ENCODE measurements around the gene NUMB.
A peak's percentile ranks its signal among the peaks of the same experiment; 100 is the strongest.
"Not testable (repeated sequence)": the region's sequence is repeated elsewhere in the genome, so short reads cannot be mapped to it uniquely, and the experiment has no call there.

NUMB gene

GRCh38 chr14:73465823-73466532 lies 7.6 kb upstream of the NUMB start:
- no peak for DNase-seq (ENCODE audit: low spot score)

GRCh38 chr14:73463411-73463810 lies 5.1 kb upstream of the NUMB start:
- no peak for DNase-seq (ENCODE audit: low spot score)

GRCh38 chr14:73462815-73463214 lies 4.5 kb upstream of the NUMB start:
- DNase-seq (ENCODE audit: low spot score), result no peak

GRCh38 chr14:73462048-73462715 lies 3.8 kb upstream of the NUMB start:
- peak; percentile 76 for DNase-seq (ENCODE audit: low spot score)

- DNase-seq (ENCODE audit: low spot score), result no peak
These were observed 3.2 kb upstream of the NUMB start for GRCh38 chr14:73461478-73462047.

GRCh38 chr14:73460691-73461127 lies 2.4 kb upstream of the NUMB start:
- DNase-seq (ENCODE audit: low spot score), result no peak

GRCh38 chr14:73459959-73460358 lies 1.6 kb upstream of the NUMB start:
- DNase-seq (ENCODE audit: low spot score), result no peak

GRCh38 chr14:73457924-73458182 lies 493 bp downstream of the NUMB start:
- no peak for DNase-seq (ENCODE audit: low spot score)

GRCh38 chr14:73457041-73457923 lies 1.1 kb downstream of the NUMB start:
- DNase-seq (ENCODE audit: low spot score), result no peak

GRCh38 chr14:73455294-73455693 lies 3.1 kb downstream of the NUMB start:
- DNase-seq (ENCODE audit: low spot score), result no peak

GRCh38 chr14:73452341-73453186 lies 5.8 kb downstream of the NUMB start:
- DNase-seq (ENCODE audit: low spot score), result no peak

GRCh38 chr14:73443758-73444157 lies 14.6 kb downstream of the NUMB start:
- DNase-seq (ENCODE audit: low spot score), result no peak

GRCh38 chr14:73441286-73441685 lies 17.1 kb downstream of the NUMB start:
- DNase-seq (ENCODE audit: low spot score), result no peak

GRCh38 chr14:73438993-73439392 lies 19.4 kb downstream of the NUMB start:
- no peak for DNase-seq (ENCODE audit: low spot score)

- DNase-seq (ENCODE audit: low spot score), result no peak
These were observed 21.1 kb downstream of the NUMB start for GRCh38 chr14:73437206-73437605.

GRCh38 chr14:73432124-73432523 lies 26.2 kb downstream of the NUMB start:
- no peak for DNase-seq (ENCODE audit: low spot score)

- DNase-seq (ENCODE audit: low spot score), result no peak
These were observed 30.0 kb downstream of the NUMB start for GRCh38 chr14:73428353-73428824.

- DNase-seq (ENCODE audit: low spot score), result no peak
These were observed 30.7 kb downstream of the NUMB start for GRCh38 chr14:73427516-73428264.

GRCh38 chr14:73426877-73427276 lies 31.5 kb downstream of the NUMB start:
- no peak for DNase-seq (ENCODE audit: low spot score)

- DNase-seq (ENCODE audit: low spot score), result no peak
These were observed 33.9 kb downstream of the NUMB start for GRCh38 chr14:73424453-73424852.

- DNase-seq (ENCODE audit: low spot score), result not testable (repeated sequence)
These were observed 35.3 kb downstream of the NUMB start for GRCh38 chr14:73423092-73423491.

Data from HuH-7 (cell line).